ENCODE results near the gene EMC9. TPM values are rescaled to one million over a fixed set of nuclear protein-coding genes. Genes with fewer than 3 reads are reported as not detected.

The EMC9 gene
- total and polyA plus RNA-seq, 4 donors, result 8.6 to 17.8 (median 13.4) TPM

DNA sequence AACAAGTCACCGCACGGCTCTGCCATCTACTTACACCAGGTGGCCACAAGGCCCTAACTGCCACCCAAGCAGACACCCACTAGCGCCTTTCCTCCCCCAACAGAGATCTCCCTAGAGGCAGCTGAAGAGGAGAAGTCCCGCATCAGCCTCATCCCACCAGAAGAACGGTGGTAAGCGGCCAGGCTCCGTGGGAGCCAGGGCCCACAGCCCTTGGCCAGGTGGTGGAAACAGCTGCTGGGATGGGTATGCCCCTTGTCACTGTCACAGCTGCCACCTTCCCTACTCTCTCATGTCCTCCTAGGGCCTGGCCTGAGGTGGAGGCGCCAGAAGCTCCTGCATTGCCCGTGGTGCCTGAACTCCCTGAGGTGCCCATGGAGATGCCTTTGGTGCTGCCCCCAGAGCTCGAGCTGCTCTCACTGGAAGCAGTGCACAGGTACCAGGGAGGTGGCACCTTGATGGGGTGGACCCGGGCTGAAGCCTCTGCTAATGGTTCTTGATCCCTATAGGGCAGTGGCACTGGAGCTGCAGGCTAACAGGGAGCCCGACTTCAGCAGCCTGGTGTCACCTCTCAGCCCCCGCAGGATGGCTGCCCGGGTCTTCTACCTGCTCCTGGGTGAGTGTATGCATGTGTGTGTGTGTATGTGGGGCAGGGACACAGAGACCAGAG is 38.0 kb upstream of the EMC9 start:
- WGBS, result 89% methylated on average over 14 of the region's 14 CpGs
- DNase-seq (ENCODE audit: low spot score), result no peak
- Histone ChIP-seq H3K9ac (ENCODE audit: low read depth in 1 of 2, low read length in 2 of 2) (no peak overlapping the region), H3K36me3 (ENCODE audit: control insufficient read depth in 4 of 4, insufficient read depth in 3 of 4, low read depth in 1 of 4, low read length in 3 of 4) (peaks cover 18 to 70% (median 25%) of the 10 kb centered on the region in 4 donors), H3K27me3 (ENCODE audit: control insufficient read depth in 4 of 4, insufficient read depth in 4 of 4, low read length in 3 of 4) (no peaks in the 10 kb centered on the region), H3K9me3 (ENCODE audit: control insufficient read depth in 4 of 4, low read length in 3 of 4) (no peaks in the 10 kb centered on the region), H3K4me1 (ENCODE audit: control insufficient read depth in 4 of 4, insufficient read depth in 4 of 4, low read length in 3 of 4) (peaks cover 0 to 22% (median 14%) of the 10 kb centered on the region in 4 donors), H3K27ac (ENCODE audit: low read depth in 1 of 2, low read length in 2 of 2) (peak overlapping the region; percentile 61 to 72), H3K4me3 (ENCODE audit: low read depth in 1 of 3, low read length in 3 of 3) (no peak overlapping the region)
- TF ChIP-seq FOXA1 (IDR thresholded peaks at IDR 0.05), result no peak

DNA sequence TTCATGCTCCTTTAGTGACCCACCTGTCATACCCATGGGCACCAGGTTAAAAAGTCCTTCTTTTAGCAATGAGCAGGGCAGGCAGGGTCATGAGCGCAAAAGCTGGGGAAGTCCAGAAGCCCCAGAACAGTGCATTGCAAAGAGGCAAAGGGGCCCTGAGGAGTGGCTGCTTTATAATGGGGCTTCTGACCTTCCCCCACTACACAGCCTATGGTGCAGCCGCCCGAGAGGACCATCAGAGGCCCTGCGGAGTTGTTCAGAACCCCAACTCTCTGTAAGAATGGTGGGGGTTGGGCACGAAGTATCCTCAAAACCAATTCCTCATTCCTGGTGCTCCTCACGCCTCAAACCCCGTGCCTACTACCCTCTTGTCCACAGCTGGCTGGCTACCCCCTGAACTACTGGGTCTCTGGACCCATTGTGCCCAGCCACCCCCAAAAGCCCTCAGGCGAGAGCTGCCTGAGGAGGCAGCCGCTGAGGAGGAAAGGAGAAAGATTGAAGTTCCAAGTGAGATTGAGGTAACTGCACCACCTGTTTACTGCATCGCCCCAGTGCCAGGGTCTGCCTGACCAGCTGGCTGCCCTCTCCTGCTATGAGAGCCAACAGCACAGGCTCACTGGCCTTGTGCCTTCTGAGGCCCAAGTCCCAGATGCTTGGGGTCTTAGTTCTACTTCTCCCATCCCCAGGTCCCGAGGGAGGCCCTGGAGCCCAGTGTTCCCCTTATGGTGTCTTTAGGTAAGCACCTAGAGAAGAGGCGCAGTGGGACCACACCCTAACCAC is 37.2 kb upstream of the EMC9 start:
- H3K4me3 ChIP-seq (ENCODE audit: low read depth in 1 of 3, low read length in 3 of 3), result no peak overlapping the region
- no peak overlapping the region for H3K9ac ChIP-seq (ENCODE audit: low read depth in 1 of 2, low read length in 2 of 2)
- TF ChIP-seq TAF1 (conservative IDR thresholded peaks at IDR 0.05) (no peak), RXRA (IDR thresholded peaks at IDR 0.05) (no peak), HNF4G (IDR thresholded peaks at IDR 0.05) (no peak), FOXA1 (IDR thresholded peaks at IDR 0.05) (no peak), HNF4A (conservative IDR thresholded peaks at IDR 0.05) (no peak), RAD21 (IDR thresholded peaks at IDR 0.05) (no peak), YY1 (IDR thresholded peaks at IDR 0.05) (no peak), FOXA2 (IDR thresholded peaks at IDR 0.05) (no peak), NR2F2 (IDR thresholded peaks at IDR 0.05) (no peak), GABPA (IDR thresholded peaks at IDR 0.05 in 1 of 2, conservative IDR thresholded peaks at IDR 0.05 in 1 of 2) (no peak), JUND (IDR thresholded peaks at IDR 0.05) (no peak), SP1 (IDR thresholded peaks at IDR 0.05) (no peak), EGR1 (IDR thresholded peaks at IDR 0.05; ENCODE audit: low read depth in 2 of 2) (no peak)
- TF ChIP-seq, protein P1, sequence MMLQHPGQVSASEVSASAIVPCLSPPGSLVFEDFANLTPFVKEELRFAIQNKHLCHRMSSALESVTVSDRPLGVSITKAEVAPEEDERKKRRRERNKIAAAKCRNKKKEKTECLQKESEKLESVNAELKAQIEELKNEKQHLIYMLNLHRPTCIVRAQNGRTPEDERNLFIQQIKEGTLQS (IDR thresholded peaks at IDR 0.05), result no peak
- TF ChIP-seq, protein P2, sequence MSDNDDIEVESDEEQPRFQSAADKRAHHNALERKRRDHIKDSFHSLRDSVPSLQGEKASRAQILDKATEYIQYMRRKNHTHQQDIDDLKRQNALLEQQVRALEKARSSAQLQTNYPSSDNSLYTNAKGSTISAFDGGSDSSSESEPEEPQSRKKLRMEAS (IDR thresholded peaks at IDR 0.05), result no peak
- TF ChIP-seq, protein P3, sequence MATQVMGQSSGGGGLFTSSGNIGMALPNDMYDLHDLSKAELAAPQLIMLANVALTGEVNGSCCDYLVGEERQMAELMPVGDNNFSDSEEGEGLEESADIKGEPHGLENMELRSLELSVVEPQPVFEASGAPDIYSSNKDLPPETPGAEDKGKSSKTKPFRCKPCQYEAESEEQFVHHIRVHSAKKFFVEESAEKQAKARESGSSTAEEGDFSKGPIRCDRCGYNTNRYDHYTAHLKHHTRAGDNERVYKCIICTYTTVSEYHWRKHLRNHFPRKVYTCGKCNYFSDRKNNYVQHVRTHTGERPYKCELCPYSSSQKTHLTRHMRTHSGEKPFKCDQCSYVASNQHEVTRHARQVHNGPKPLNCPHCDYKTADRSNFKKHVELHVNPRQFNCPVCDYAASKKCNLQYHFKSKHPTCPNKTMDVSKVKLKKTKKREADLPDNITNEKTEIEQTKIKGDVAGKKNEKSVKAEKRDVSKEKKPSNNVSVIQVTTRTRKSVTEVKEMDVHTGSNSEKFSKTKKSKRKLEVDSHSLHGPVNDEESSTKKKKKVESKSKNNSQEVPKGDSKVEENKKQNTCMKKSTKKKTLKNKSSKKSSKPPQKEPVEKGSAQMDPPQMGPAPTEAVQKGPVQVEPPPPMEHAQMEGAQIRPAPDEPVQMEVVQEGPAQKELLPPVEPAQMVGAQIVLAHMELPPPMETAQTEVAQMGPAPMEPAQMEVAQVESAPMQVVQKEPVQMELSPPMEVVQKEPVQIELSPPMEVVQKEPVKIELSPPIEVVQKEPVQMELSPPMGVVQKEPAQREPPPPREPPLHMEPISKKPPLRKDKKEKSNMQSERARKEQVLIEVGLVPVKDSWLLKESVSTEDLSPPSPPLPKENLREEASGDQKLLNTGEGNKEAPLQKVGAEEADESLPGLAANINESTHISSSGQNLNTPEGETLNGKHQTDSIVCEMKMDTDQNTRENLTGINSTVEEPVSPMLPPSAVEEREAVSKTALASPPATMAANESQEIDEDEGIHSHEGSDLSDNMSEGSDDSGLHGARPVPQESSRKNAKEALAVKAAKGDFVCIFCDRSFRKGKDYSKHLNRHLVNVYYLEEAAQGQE (IDR thresholded peaks at IDR 0.05), result no peak
- TF ChIP-seq, protein P4, sequence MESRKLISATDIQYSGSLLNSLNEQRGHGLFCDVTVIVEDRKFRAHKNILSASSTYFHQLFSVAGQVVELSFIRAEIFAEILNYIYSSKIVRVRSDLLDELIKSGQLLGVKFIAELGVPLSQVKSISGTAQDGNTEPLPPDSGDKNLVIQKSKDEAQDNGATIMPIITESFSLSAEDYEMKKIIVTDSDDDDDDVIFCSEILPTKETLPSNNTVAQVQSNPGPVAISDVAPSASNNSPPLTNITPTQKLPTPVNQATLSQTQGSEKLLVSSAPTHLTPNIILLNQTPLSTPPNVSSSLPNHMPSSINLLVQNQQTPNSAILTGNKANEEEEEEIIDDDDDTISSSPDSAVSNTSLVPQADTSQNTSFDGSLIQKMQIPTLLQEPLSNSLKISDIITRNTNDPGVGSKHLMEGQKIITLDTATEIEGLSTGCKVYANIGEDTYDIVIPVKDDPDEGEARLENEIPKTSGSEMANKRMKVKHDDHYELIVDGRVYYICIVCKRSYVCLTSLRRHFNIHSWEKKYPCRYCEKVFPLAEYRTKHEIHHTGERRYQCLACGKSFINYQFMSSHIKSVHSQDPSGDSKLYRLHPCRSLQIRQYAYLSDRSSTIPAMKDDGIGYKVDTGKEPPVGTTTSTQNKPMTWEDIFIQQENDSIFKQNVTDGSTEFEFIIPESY (IDR thresholded peaks at IDR 0.05), result no peak
- TF ChIP-seq, protein P5, sequence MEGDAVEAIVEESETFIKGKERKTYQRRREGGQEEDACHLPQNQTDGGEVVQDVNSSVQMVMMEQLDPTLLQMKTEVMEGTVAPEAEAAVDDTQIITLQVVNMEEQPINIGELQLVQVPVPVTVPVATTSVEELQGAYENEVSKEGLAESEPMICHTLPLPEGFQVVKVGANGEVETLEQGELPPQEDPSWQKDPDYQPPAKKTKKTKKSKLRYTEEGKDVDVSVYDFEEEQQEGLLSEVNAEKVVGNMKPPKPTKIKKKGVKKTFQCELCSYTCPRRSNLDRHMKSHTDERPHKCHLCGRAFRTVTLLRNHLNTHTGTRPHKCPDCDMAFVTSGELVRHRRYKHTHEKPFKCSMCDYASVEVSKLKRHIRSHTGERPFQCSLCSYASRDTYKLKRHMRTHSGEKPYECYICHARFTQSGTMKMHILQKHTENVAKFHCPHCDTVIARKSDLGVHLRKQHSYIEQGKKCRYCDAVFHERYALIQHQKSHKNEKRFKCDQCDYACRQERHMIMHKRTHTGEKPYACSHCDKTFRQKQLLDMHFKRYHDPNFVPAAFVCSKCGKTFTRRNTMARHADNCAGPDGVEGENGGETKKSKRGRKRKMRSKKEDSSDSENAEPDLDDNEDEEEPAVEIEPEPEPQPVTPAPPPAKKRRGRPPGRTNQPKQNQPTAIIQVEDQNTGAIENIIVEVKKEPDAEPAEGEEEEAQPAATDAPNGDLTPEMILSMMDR (IDR thresholded peaks at IDR 0.05; ENCODE audit: low read depth, low read length, missing input control), result no peak
- H3K36me3 ChIP-seq (ENCODE audit: control insufficient read depth in 4 of 4, insufficient read depth in 3 of 4, low read depth in 1 of 4, low read length in 3 of 4), result peaks cover 13 to 63% (median 23%) of the 10 kb centered on the region in 4 donors
- no peak for DNase-seq (ENCODE audit: low spot score)
- no peaks in the 10 kb centered on the region for H3K9me3 ChIP-seq (ENCODE audit: control insufficient read depth in 4 of 4, low read length in 3 of 4)
- peaks cover 0 to 22% (median 14%) of the 10 kb centered on the region in 4 donors for H3K4me1 ChIP-seq (ENCODE audit: control insufficient read depth in 4 of 4, insufficient read depth in 4 of 4, low read length in 3 of 4)
- H3K27ac ChIP-seq (ENCODE audit: low read depth in 1 of 2, low read length in 2 of 2), result peak overlapping the region; percentile 61 to 72
- H3K27me3 ChIP-seq (ENCODE audit: control insufficient read depth in 4 of 4, insufficient read depth in 4 of 4, low read length in 3 of 4), result no peaks in the 10 kb centered on the region
- WGBS, result 80% methylated on average over 12 of the region's 12 CpGs

Measured in liver (tissue), 9 donors.